DOHH2 (cell line): ENCODE measurements around the gene PRDM7.

Experiments used
- EZH2phosphoT487 ChIP-seq: fragments of 200-600 bp; sonication (generic); IDR thresholded peaks from 2 replicates; pipeline ENCODE4 v1.6.1; 2017; ENCODE audit warnings: borderline replicate concordance, mild to moderate bottlenecking, antibody characterized with exemption, low read length, moderate library complexity, mixed read lengths
- TF ChIP-seq, protein P1 (sequence below): fragments of 200-600 bp; sonication (generic); IDR thresholded peaks from one replicate; pipeline ENCODE4 v1.5.1; 2014; ENCODE audit warnings: antibody characterized with exemption, mild to moderate bottlenecking, low read depth, low read length; ENCODE audit not compliant: poor library complexity, severe bottlenecking

DNA sequence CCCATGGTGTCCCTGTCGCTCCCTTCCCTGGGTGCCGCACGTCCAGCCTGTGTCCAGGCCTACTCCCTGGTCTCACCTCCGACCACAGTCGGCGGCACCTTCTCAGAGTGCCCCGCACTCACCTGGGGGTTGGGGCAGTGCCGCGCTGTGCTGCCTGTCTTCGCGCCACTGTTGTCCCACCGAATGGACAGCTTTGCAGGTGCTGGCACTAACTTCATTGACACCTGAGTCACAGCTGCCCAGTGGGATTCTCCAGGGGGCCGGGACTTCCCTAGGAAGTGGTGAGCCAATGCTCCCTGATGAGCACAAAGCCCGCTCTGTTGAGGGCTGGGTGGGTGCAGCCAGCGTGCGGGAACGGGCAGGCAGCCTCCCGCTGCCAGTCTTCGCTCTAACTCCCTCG, 33.6 kb downstream of the PRDM7 start:
- TF ChIP-seq, protein P1, sequence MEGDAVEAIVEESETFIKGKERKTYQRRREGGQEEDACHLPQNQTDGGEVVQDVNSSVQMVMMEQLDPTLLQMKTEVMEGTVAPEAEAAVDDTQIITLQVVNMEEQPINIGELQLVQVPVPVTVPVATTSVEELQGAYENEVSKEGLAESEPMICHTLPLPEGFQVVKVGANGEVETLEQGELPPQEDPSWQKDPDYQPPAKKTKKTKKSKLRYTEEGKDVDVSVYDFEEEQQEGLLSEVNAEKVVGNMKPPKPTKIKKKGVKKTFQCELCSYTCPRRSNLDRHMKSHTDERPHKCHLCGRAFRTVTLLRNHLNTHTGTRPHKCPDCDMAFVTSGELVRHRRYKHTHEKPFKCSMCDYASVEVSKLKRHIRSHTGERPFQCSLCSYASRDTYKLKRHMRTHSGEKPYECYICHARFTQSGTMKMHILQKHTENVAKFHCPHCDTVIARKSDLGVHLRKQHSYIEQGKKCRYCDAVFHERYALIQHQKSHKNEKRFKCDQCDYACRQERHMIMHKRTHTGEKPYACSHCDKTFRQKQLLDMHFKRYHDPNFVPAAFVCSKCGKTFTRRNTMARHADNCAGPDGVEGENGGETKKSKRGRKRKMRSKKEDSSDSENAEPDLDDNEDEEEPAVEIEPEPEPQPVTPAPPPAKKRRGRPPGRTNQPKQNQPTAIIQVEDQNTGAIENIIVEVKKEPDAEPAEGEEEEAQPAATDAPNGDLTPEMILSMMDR: no peak
- no peak for TF ChIP-seq EZH2phosphoT487
